Stimulated activated naive CD8-positive, alpha-beta T cell treated with anti-CD3 and anti-CD28 coated beads, Interleukin-15, amount 100 ng/mL, for 72 hours (primary cell): ENCODE measurements around the gene PRDX5.
A peak's percentile ranks its signal among the peaks of the same experiment; 100 is the strongest.

Experiments used
- ATAC-seq: fragments of 150-1000 bp; cut with Tn5 transposase; 2 replicates; pipeline ENCODE4 v1.10.0; 2021; ENCODE audit warnings: mild to moderate bottlenecking, moderate library complexity
- DNase-seq, 2 donors: peaks; one replicate each; pipeline ENCODE4 v3.0.0; 2021 to 2022
- H3K27ac Mint-ChIP-seq, 2 donors: one replicate each; pipeline ENCODE4 v1.8.0; 2022; ENCODE audit warnings: mild to moderate bottlenecking in 2 of 2, mixed read lengths in 2 of 2, moderate library complexity in 2 of 2
- H3K27me3 Mint-ChIP-seq: one replicate; pipeline ENCODE4 v1.8.0; 2022; ENCODE audit warnings: mixed read lengths
- H3K4me1 Mint-ChIP-seq: one replicate; pipeline ENCODE4 v1.8.0; 2022; ENCODE audit warnings: mild to moderate bottlenecking, mixed read lengths
- H3K4me3 Mint-ChIP-seq, 2 donors: one replicate each; pipeline ENCODE4 v1.8.0; 2022; ENCODE audit warnings: mild to moderate bottlenecking in 2 of 2, mixed read lengths in 2 of 2, moderate library complexity in 1 of 2
- H3K9me3 Mint-ChIP-seq, 2 donors: one replicate each; pipeline ENCODE4 v1.8.0; 2022; ENCODE audit warnings: mixed read lengths in 2 of 2

The PRDX5 gene

DNA sequence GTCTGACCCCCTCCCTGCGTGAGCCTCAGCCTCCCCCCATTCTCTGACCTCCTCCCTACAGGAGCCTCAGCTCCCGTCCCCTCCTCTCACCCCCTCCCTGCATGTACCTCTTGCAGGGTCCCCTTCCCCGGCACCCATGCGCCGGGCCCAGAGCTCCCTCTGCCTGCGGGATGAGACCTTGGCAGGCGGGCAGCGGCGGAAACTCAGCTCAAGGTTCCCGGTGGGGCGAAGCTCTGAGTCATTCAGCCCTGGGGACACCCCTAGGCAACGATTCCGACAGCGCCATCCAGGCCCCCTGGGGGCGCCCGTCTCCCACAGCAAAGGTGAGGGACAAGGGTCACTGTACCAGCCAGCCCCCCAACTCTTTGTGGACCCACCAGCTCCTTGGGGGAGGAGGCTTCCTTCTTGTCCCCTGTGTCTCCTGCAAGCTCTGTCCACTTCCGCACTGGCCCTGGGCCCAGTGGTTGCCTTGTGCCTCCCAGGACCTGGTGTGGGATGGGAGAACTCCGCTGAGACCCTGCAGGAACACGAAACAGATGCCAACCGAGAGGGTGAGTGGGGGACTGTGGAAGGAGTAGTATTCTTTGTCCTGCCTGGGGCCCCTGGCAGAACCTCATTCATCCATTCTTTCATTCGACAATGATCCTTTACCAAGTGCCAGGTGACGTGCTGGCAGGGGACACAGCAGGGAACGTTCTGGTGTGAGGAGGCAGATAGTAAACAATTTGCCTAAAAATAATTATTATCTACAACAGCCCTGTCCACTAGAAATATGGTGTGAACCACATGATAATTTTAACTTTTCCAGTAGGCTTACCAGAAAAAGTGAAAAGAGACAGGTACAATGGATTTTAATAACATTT, 37.4 kb downstream of the PRDX5 start:
- DNase-seq, result peak; percentile 51 to 70
- H3K27ac Mint-ChIP-seq, result no peak overlapping the region

DNA sequence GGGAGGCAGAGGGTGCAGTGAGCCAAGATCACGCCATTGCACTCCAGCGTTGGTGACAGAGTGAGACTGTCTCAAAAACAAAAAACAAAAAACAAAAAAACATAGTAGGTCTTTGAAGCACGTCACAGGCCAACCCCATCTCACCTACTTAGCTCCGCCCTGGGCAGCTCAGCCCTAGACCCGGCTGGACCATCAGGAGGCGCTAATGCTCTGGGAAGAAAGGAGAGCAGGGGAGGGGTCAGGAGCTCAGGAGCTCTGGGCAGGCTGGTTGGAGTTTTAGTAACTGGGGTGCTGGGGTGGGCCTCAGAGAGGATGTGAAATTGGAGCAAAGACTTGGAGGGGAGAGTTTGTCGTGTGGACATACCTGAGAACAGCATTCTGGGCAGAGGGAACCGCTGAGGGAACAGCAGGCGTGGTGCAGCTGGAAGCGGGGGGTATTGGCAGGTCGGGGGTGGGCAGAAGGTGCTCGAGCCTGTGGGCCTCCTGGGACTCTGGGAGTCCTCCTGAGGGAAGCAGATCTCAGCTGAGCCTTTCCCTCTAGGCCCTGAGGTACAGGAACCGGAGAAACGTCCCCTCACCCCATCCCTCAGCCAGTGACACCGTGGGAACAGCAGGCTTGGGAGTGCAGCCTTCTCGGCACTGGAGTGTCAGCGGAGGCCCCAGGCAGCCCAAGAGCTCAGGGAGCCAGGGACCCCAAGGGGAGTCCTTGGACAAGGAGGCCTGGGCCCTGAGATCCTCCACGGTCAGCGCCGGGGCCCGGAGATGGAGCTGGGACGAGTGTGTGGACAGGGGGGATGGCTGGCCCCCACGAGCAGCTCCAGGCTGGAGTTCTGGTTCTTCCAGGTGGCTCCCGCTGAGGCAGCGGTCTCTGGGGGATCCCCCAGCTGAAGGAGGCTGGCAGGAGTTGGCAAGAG, 38.8 kb downstream of the PRDX5 start:
- peak overlapping the region in 1 of 2 donors; percentile 19 for H3K27ac Mint-ChIP-seq
- no peaks in the 10 kb centered on the region for H3K9me3 Mint-ChIP-seq
- peak overlapping the region; percentile 50 to 53 for H3K4me3 Mint-ChIP-seq
- ATAC-seq (no peak), DNase-seq (peak; percentile 29 to 50)
- no peaks in the 10 kb centered on the region for H3K27me3 Mint-ChIP-seq
- peaks cover 65% of the 10 kb centered on the region for H3K4me1 Mint-ChIP-seq

More for the DNA sequence above, 37.4 kb downstream of the PRDX5 start:
- Mint-ChIP-seq H3K4me1 (peaks cover 51% of the 10 kb centered on the region), H3K4me3 (no peak overlapping the region), H3K27me3 (no peaks in the 10 kb centered on the region), H3K9me3 (no peaks in the 10 kb centered on the region)
- peak; percentile 53 for ATAC-seq

DNA sequence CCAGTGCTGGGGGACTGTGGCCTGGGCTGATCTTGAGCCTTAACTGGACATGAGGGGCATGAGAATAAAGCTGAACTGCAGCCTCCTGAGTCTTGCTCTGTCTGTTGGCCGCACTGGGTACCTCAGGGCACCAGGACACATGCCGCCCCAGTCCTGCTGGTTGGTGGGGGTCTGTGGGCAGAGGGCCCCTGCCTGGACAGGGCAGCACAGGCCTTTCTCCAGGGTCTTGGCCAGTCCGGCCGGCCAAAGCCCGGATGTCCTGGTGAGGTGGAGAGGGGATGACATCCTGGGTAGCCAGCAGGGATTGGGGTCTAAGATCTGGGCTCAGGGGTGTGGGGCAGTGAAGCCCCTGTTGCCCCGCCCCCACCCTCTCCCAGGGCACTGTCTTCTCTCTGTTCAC, 39.5 kb downstream of the PRDX5 start:
- Mint-ChIP-seq H3K27ac (no peak overlapping the region), H3K4me3 (peak overlapping the region; percentile 60 to 75), H3K9me3 (no peaks in the 10 kb centered on the region), H3K27me3 (no peaks in the 10 kb centered on the region), H3K4me1 (peaks cover 70% of the 10 kb centered on the region)
- ATAC-seq, result no peak
- no peak for DNase-seq

DNA sequence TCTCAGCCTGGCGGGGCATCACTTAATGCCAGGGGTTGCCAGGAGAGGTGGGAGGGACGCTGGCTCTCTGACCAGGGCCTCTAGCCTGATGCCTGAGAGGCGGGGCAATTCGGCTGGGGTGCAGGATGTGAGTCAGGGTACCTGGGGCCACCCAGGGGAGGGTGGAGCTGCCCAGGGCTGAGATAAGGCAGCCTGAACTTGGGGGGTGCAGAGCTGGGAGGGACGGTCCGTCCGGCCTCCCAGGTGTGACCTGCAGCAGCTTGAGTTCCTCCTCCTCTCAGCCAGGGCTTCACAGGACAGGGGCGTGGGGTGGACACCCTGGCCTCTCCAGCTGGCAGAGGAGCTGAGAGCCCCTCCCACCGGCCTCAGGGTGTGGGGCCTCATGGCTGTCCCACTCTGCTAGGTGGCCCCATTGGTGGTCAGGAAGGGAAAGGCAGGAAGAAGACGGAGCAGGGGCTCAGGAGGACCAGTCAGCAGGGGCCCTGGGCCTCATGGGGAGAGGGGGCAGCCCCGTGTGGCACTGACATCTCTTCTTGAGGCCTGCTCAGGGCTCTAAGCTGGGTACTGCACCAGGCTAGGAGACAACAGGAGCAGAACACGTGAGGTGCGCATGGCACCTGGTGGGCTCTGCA, 40.1 kb downstream of the PRDX5 start:
- peaks cover 70% of the 10 kb centered on the region for H3K4me1 Mint-ChIP-seq
- DNase-seq (peak; percentile 36 to 46), ATAC-seq (peak; percentile 52)
- no peaks in the 10 kb centered on the region for H3K9me3 Mint-ChIP-seq
- H3K27ac Mint-ChIP-seq, result no peak overlapping the region
- no peaks in the 10 kb centered on the region for H3K27me3 Mint-ChIP-seq
- H3K4me3 Mint-ChIP-seq, result peak overlapping the region; percentile 60 to 75

DNA sequence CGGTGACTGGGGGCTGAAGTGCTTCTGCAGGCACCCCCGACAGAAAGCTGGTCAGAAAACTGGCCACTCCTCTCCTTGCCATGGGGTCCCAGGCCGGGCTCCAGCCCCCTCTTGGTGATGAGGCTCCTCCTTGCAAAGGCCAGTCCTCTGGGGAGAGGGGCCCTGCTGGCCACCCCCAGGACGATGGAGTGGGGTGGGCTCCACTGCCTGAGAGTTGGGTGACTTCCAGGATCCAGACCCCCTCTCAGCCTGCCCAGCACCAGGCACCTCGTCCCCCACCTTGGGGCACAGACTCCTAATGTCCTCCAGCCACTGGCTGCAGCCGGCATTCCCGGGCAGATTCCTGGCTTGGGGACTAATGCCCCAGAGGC, 40.6 kb downstream of the PRDX5 start:
- Mint-ChIP-seq H3K9me3 (no peaks in the 10 kb centered on the region), H3K4me3 (peak overlapping the region; percentile 60 to 75), H3K27ac (no peak overlapping the region), H3K27me3 (no peaks in the 10 kb centered on the region), H3K4me1 (peaks cover 70% of the 10 kb centered on the region)
- DNase-seq (no peak), ATAC-seq (no peak)

DNA sequence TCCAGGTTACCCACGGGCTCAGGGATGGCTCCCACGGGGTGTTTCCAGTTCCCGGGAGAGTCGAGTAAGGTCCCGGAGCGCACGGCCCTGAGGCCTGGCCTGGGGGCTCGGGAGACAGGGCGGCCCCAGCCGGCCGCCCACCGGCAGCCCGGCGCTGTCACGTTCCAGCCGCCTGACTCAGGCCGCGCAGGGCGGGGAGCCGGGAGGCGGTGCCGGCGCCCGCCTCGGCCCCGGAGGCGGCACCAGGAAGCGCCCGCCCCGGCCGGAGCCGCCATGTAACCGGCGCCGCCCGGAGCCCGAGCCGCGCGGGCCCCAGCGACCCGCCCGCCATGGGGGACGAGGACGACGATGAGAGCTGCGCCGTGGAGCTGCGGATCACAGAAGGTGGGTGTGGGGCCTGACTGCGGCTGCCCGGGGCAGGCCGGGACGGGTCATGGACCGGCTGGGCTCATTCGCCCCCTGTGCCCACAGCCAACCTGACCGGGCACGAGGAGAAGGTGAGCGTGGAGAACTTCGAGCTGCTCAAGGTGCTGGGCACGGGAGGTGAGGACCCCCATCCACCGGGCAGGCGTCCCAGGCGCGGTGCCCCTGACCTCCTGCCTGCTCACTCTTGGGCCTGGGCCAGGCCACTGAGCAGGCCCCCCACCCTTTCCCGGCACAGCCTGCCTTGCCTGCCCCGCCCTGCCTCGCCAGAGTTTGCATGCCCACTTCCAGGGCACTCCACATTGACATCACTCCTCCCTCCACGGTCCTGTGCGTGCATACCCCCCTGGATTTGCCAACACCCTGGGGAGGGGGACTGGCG, 41.2 kb downstream of the PRDX5 start, which contains the start of gene RPS6KA4:
Gene RPS6KA4 (plus strand): TSS at position 256 of the 805 bp plus-strand sequence. CDS start 74 bp downstream, at position 330.
- peak; percentile 72 for ATAC-seq
- peak; percentile 44 to 59 for DNase-seq

DNA sequence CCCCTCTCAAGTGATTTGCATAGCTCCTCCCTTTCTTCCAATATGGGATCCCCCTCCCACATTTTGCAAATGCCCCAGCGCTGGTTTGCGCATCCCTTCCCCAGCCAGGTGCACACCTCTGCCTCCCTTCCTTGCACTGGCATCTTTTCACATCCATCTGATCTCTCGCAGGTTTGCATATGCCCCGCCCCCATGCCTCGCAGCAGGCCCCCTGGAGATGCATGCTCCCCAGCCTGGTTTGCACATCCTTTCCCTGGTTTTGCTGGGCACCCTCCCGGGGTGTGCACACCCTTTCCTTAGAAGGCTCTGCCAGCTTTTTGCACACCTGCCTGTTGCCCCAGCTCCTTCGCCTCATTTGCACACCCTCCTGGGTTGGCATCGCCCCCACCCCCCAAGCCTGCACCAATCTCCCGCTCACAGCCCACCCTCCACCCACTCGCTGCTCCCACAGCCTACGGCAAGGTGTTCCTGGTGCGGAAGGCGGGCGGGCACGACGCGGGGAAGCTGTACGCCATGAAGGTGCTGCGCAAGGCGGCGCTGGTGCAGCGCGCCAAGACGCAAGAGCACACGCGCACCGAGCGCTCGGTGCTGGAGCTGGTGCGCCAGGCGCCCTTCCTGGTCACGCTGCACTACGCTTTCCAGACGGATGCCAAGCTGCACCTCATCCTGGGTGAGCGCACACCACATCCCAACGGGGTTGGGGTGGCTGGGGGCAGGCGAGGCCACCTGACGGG, 42.0 kb downstream of the PRDX5 start:
- peaks cover 64% of the 10 kb centered on the region for H3K4me1 Mint-ChIP-seq
- ATAC-seq (peak; percentile 41), DNase-seq (peak in 1 of 2 donors; percentile 33)
- H3K27me3 Mint-ChIP-seq, result no peaks in the 10 kb centered on the region
- peak overlapping the region; percentile 81 to 84 for H3K4me3 Mint-ChIP-seq
- peak overlapping the region in 1 of 2 donors; percentile 49 for H3K27ac Mint-ChIP-seq
- H3K9me3 Mint-ChIP-seq, result no peaks in the 10 kb centered on the region

More for the DNA sequence above, 41.2 kb downstream of the PRDX5 start, which contains the start of gene RPS6KA4:
- peak within 1 kb of the TSS; percentile 49 to 71 for H3K27ac Mint-ChIP-seq
- H3K4me1 Mint-ChIP-seq, result peaks cover 70% of the 10 kb centered on the region
- no peaks in the 10 kb centered on the region for H3K9me3 Mint-ChIP-seq
- peak within 1 kb of the TSS; percentile 81 to 84 for H3K4me3 Mint-ChIP-seq
- no peaks in the 10 kb centered on the region for H3K27me3 Mint-ChIP-seq

DNA sequence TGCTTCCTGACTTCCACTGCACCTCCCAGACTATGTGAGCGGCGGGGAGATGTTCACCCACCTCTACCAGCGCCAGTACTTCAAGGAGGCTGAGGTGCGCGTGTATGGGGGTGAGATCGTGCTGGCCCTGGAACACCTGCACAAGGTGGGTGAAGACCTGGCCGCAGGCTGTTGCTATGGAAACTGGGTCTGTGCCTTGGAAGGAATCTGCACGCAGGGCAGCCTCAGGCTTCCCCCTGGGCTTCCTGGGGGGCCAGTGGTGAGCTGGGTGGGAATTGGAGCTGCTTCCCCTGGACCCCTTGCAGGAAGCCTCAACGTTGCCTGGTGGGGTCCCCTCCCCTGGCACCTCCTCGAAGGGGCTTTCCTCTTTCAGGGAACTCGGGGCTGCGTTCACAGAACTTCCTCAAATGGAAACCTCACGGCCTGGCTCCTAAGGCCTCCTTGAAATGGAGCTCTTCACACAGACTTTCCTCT, 42.6 kb downstream of the PRDX5 start:
- Mint-ChIP-seq H3K27ac (no peak overlapping the region), H3K4me1 (peaks cover 58% of the 10 kb centered on the region), H3K9me3 (no peaks in the 10 kb centered on the region), H3K4me3 (peak overlapping the region; percentile 81 to 84), H3K27me3 (no peaks in the 10 kb centered on the region)
- DNase-seq (no peak), ATAC-seq (no peak)

DNA sequence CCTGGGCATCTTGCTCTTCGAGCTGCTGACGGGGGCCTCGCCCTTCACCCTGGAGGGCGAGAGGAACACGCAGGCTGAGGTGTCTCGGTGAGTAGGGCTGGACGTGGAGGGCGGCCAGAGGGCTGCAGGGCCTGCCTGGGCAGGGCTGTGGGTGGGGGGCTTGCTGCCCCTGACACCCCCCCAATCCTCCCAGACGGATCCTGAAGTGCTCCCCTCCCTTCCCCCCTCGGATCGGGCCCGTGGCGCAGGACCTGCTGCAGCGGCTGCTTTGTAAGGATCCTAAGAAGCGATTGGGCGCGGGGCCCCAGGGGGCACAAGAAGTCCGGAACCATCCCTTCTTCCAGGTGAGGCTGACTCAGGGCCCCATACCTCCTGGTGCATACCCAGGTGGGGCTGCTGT, 43.7 kb downstream of the PRDX5 start:
- H3K27ac Mint-ChIP-seq, result peak overlapping the region in 1 of 2 donors; percentile 5
- no peak overlapping the region for H3K4me3 Mint-ChIP-seq
- ATAC-seq, result no peak

DNA sequence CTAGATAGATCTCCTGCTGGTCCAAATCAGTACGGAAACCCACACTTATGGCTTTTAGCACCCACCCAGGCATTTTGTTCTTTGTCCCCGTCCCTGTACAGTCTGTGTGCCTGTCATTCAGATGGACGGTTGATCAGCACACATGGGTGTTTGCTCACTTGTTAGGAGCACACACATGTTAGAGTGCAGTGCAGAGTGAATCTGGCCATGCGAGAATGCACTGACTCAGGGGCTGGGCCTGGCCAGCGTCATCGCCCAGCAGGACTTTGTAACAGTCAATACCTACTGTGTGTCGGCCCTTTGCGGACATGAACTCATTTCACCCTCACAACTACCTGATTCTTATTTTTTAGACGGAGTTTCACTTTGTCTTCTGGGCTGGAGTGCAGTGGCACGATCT, 44.4 kb downstream of the PRDX5 start:
- Mint-ChIP-seq H3K9me3 (no peaks in the 10 kb centered on the region), H3K27me3 (no peaks in the 10 kb centered on the region), H3K4me3 (no peak overlapping the region), H3K4me1 (peaks cover 45% of the 10 kb centered on the region), H3K27ac (no peak overlapping the region)
- ATAC-seq, result no peak
- no peak for DNase-seq

More for the DNA sequence above, 43.7 kb downstream of the PRDX5 start:
- Mint-ChIP-seq H3K4me1 (peaks cover 51% of the 10 kb centered on the region), H3K27me3 (no peaks in the 10 kb centered on the region), H3K9me3 (no peaks in the 10 kb centered on the region)
- DNase-seq, result no peak

DNA sequence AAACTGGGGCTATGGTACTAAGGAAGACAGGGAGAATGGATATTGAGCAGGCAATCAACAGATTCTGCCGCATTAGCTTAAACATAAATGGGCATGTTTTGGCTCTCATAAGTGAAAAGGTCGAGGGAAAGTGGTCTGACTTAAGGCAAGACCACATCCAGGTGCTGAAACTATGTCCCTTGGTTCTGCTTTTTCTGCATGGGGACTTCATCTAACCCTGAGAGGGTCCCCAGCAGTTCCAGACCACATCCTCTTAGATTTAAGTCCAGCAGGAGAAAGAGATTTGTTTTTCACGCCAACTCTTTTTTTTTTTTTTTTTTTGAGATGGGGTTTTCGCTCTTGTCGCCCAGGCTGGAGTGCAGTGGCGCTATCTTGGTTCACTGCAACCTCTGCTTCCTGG, 46.5 kb downstream of the PRDX5 start:
- peaks cover 28% of the 10 kb centered on the region for H3K4me1 Mint-ChIP-seq
- no peaks in the 10 kb centered on the region for H3K27me3 Mint-ChIP-seq
- no peak overlapping the region for H3K27ac Mint-ChIP-seq
- DNase-seq (no peak), ATAC-seq (no peak)
- no peaks in the 10 kb centered on the region for H3K9me3 Mint-ChIP-seq
- H3K4me3 Mint-ChIP-seq, result no peak overlapping the region

DNA sequence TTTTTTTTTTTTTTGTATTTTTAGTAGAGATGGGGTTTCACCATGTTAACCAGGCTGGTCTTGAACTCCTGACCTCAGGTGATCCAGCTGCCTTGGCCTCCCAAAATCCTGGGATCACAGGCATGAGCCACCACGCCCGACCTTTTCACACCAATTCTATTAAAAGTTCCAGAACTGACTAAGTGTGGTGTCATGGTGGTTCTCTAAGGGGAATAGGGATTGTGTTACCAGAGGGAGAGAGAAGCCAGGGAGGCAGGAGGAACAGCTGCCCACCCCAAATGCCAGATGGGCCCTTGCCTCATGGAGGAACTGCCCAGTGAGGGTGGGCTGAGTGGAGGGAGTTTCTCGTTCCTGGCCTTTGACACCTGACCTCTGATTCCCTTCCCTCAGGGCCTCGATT, 47.0 kb downstream of the PRDX5 start:
- DNase-seq, result no peak
- Mint-ChIP-seq H3K9me3 (no peaks in the 10 kb centered on the region), H3K27ac (no peak overlapping the region), H3K27me3 (no peaks in the 10 kb centered on the region), H3K4me3 (no peak overlapping the region), H3K4me1 (peaks cover 24% of the 10 kb centered on the region)
- no peak for ATAC-seq

DNA sequence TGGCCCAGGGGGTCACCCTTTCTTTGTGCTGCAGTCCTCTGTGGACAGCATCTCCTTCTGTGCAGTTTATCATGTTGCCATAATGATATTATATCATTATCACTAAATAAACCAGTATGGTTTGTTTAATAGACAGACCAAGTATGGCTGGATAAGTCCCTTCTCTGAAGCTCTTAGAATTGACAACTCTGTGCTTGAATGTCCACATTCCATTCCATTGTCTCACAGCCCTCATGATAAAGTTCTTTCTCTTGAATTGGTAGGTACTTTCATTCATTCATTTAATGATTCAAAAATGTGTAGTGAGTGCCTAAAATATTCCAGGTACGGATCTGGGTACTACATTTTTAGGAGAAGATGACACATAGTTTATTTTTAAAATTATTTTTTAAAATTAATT, 48.8 kb downstream of the PRDX5 start:
- Mint-ChIP-seq H3K27me3 (no peaks in the 10 kb centered on the region), H3K4me3 (no peak overlapping the region), H3K27ac (no peak overlapping the region), H3K9me3 (no peaks in the 10 kb centered on the region), H3K4me1 (peaks cover 5% of the 10 kb centered on the region)
- no peak for DNase-seq
- ATAC-seq, result no peak
